K562 (cell line): ENCODE data around the gene SMIM13. TPM values are rescaled to one million over a fixed set of nuclear protein-coding genes. Genes with fewer than 3 reads are reported as not detected.

Experiments
- ATAC-seq: fragments of 200-7000 bp; cut with Tn5 transposase; 3 replicates; pipeline ENCODE4 v1.9.1; 2020; ENCODE audit warnings: moderate library complexity
- BruUV-seq: library from RNA; stranded (reverse); fragments of 400-500 nt; replicated peaks from 2 replicates; lab custom pipeline; 2021; lab: Mats Ljungman, UMichigan
- CTCF ChIA-PET: fragments of 300-600 bp; formaldehyde crosslinking; extraction: SDS; loops from one replicate; lab custom pipeline; 2021; ENCODE audit warnings: low intra/inter-chr PET ratio; lab: Yijun Ruan, JAX
- POLR2A ChIA-PET: fragments of 300-600, 350-650 bp; sonication (Branson Sonifier 250); formaldehyde crosslinking; extraction: SDS; loops from one replicate; lab custom pipeline; 2021; ENCODE audit warnings: antibody characterized with exemption, inconsistent platforms; lab: Yijun Ruan, JAX
- DNase-seq, 4 experiments: peaks; one replicate each; pipeline versions ENCODE4 v3.0.0 to v3.0.0-alpha.2; 2011 to 2018; ENCODE audit warnings: low spot score in 3 of 4, mixed read lengths in 3 of 4; ENCODE audit errors: extremely low read depth in 1 of 4
- FAIRE-seq: peaks from 2 replicates; lab custom pipeline; 2011; peaks lifted over from hg19 to GRCh38; lab: Jason Lieb, UNC
- H2AFZ ChIP-seq: 2 replicates; pipeline ENCODE4 v1.6.0; 2011; ENCODE audit warnings: low read depth, low read length, control low read depth, inconsistent platforms
- H3K27ac ChIP-seq: fragments of 200-600 bp; 3 replicates; pipeline ENCODE4 v1.8.0; 2011; ENCODE audit warnings: low read depth, mild to moderate bottlenecking, control low read depth, inconsistent platforms, low read length, moderate library complexity, mixed read lengths; ENCODE audit errors: extremely low read depth
- H3K27me3 ChIP-seq, 2 experiments: fragments of 300-600 bp in 1 of 2; 2 replicates in 1 of 2; 3 replicates in 1 of 2; pipeline versions ENCODE4 v1.6.0 to v1.8.0; 2011; ENCODE audit warnings: inconsistent platforms in 2 of 2, low read length in 2 of 2, mild to moderate bottlenecking in 1 of 2, mixed read lengths in 1 of 2, moderate library complexity in 1 of 2; ENCODE audit not compliant: control insufficient read depth in 2 of 2, insufficient read depth in 2 of 2
- H3K36me3 ChIP-seq: fragments of 300-600 bp; 3 replicates; pipeline ENCODE4 v1.8.0; 2011; ENCODE audit warnings: mild to moderate bottlenecking, low read length, inconsistent platforms; ENCODE audit not compliant: control insufficient read depth, insufficient read depth
- H3K4me1 ChIP-seq, 2 experiments: fragments of 200-600 bp in 1 of 2; replicated peaks in 1 of 2; 2 replicates in 1 of 2; 3 replicates in 1 of 2; pipeline versions ENCODE4 v1.5.1 to v1.8.0; 2011; ENCODE audit warnings: inconsistent platforms in 2 of 2, low read length in 2 of 2, mild to moderate bottlenecking in 1 of 2, mixed read lengths in 1 of 2, moderate library complexity in 1 of 2; ENCODE audit not compliant: control insufficient read depth in 2 of 2, insufficient read depth in 2 of 2
- H3K4me2 ChIP-seq: 2 replicates; pipeline ENCODE4 v1.6.1; 2011; ENCODE audit warnings: low read length, control low read depth, inconsistent platforms, mixed read lengths; ENCODE audit not compliant: insufficient read depth
- H3K4me3 ChIP-seq: fragments of 200-600 bp; sonication (generic), shearing (Covaris generic); 2 replicates; pipeline ENCODE4 v1.5.1; 2016; ENCODE audit warnings: control low read depth, inconsistent platforms
- H3K79me2 ChIP-seq: fragments of 200-600 bp; 3 replicates; pipeline ENCODE4 v1.8.0; 2011; ENCODE audit warnings: low read length, inconsistent platforms; ENCODE audit not compliant: control insufficient read depth, insufficient read depth
- H3K9ac ChIP-seq, 2 experiments: 2 replicates each; pipeline versions ENCODE4 v1.6.0 to v1.6.1; 2011; ENCODE audit warnings: low read depth in 2 of 2, low read length in 2 of 2, control low read depth in 1 of 2, inconsistent platforms in 1 of 2, mild to moderate bottlenecking in 1 of 2, mixed read lengths in 1 of 2; ENCODE audit not compliant: insufficient read depth in 1 of 2
- H3K9me1 ChIP-seq: one replicate; pipeline ENCODE4 v1.6.0; 2011; ENCODE audit warnings: inconsistent platforms, mild to moderate bottlenecking, low read length, moderate library complexity; ENCODE audit not compliant: control insufficient read depth, insufficient read depth
- H3K9me3 ChIP-seq: replicated peaks from 2 replicates; pipeline ENCODE4 v1.5.1; 2011; ENCODE audit warnings: low read depth, low read length, inconsistent platforms; ENCODE audit not compliant: control insufficient read depth, insufficient read depth
- H4K20me1 ChIP-seq: replicated peaks from 2 replicates; pipeline ENCODE4 v1.6.1; 2011; ENCODE audit warnings: low read length, inconsistent platforms, mixed read lengths; ENCODE audit not compliant: control insufficient read depth, insufficient read depth
- ATF2 ChIP-seq: sonication (generic); formaldehyde crosslinking; IDR thresholded peaks from 2 replicates; pipeline ENCODE4 v1.8.1; 2022; ENCODE audit warnings: missing genetic modification reagents
- CBX8 ChIP-seq: fragments of 200-600 bp; sonication (generic); IDR thresholded peaks from 2 replicates; pipeline ENCODE4 v1.6.1; 2012; ENCODE audit warnings: borderline replicate concordance, mixed run types, low read depth, mild to moderate bottlenecking, moderate library complexity, mixed read lengths, low read length, control low read depth, inconsistent platforms; ENCODE audit not compliant: poor library complexity, severe bottlenecking; ENCODE audit errors: extremely low read depth
- CREBBP ChIP-seq: IDR thresholded peaks from one replicate; pipeline ENCODE4 v1.6.1; 2012; ENCODE audit warnings: low read depth, mild to moderate bottlenecking, control low read depth, inconsistent platforms, low read length
- CREM ChIP-seq: IDR thresholded peaks from 2 replicates; pipeline ENCODE4 v1.6.1; 2014; ENCODE audit warnings: antibody characterized with exemption, low read depth
- ETS2 ChIP-seq: IDR thresholded peaks from 2 replicates; pipeline ENCODE4 v1.6.1; 2016; ENCODE audit warnings: borderline replicate concordance, missing genetic modification characterization, mild to moderate bottlenecking, moderate library complexity, missing compliant biosample characterization; ENCODE audit not compliant: poor library complexity, severe bottlenecking
- FOXA1 ChIP-seq: fragments of 450-650 bp; IDR thresholded peaks from 2 replicates; pipeline ENCODE4 v1.6.1; 2016; ENCODE audit warnings: mild to moderate bottlenecking, borderline replicate concordance
- HDAC6 ChIP-seq: IDR thresholded peaks from 2 replicates; pipeline ENCODE4 v1.6.1; 2012; ENCODE audit warnings: low read depth, mild to moderate bottlenecking, control low read depth, inconsistent platforms, low read length, moderate library complexity
- JUNB ChIP-seq: fragments of 450-650 bp; formaldehyde crosslinking; conservative IDR thresholded peaks from 2 replicates; pipeline ENCODE4 v1.4.0; 2020; ENCODE audit warnings: mild to moderate bottlenecking
- KLF6 ChIP-seq: fragments of 250-450 bp; sonication (Bioruptor Pico); IDR thresholded peaks from 2 replicates; pipeline ENCODE4 v1.4.0; 2020; ENCODE audit warnings: mild to moderate bottlenecking, moderate library complexity, borderline replicate concordance
- MEF2A ChIP-seq: IDR thresholded peaks from 2 replicates; pipeline ENCODE4 v1.6.1; 2011; ENCODE audit warnings: low read depth, mild to moderate bottlenecking, low read length, moderate library complexity; ENCODE audit not compliant: control insufficient read depth
- MEIS2 ChIP-seq: fragments of 450-650 bp; IDR thresholded peaks from 2 replicates; pipeline ENCODE4 v1.6.1; 2014; ENCODE audit warnings: mild to moderate bottlenecking; ENCODE audit not compliant: partially characterized antibody
- STAG1 ChIP-seq: sonication (generic); formaldehyde crosslinking; IDR thresholded peaks from 2 replicates; pipeline ENCODE4 v1.5.0; 2020; ENCODE audit warnings: missing genetic modification reagents, borderline replicate concordance
- TOE1 ChIP-seq, 2 experiments: fragments of 450-650 bp in 1 of 2; sonication (generic) in 1 of 2; formaldehyde crosslinking in 1 of 2; IDR thresholded peaks; 2 replicates each; pipeline versions ENCODE4 v1.7.1 to v1.8.0; 2016 to 2022; ENCODE audit warnings: borderline replicate concordance in 2 of 2, mild to moderate bottlenecking in 2 of 2, antibody characterized with exemption in 1 of 2, inconsistent platforms in 1 of 2, low read depth in 1 of 2, missing genetic modification reagents in 1 of 2, moderate library complexity in 1 of 2
- XRCC5 ChIP-seq: fragments of 200-400 bp; formaldehyde crosslinking; IDR thresholded peaks from 2 replicates; pipeline ENCODE4 v1.6.1; 2017; ENCODE audit warnings: low read depth, mild to moderate bottlenecking, low read length
- ZFP30 ChIP-seq: fragments of 250-450 bp; sonication (Bioruptor Pico); IDR thresholded peaks from 2 replicates; pipeline ENCODE4 v1.8.0; 2022; ENCODE audit warnings: moderate library complexity, mild to moderate bottlenecking, inconsistent platforms, borderline replicate concordance
- ZNF280B ChIP-seq: fragments of 250-450 bp; sonication (Bioruptor Pico); IDR thresholded peaks from 2 replicates; pipeline ENCODE4 v1.5.1; 2021; ENCODE audit warnings: mild to moderate bottlenecking
- in situ Hi-C: fragments of 300-500 bp; cut with MboI; formaldehyde crosslinking; loops from 4 replicates; pipeline ENCODE4 v1.15.0; 2018; ENCODE audit warnings: inconsistent platforms, mixed read lengths
- intact Hi-C: fragments of 100-400 bp; cut with micrococcal nuclease; formaldehyde crosslinking; loops from 2 replicates; pipeline ENCODE4 v1.14.2; 2022
- polyA plus RNA-seq, 8 experiments: library from polyadenylated mRNA; depleted of rRNA in 4 of 8; stranded (reverse) in 5 of 8; unstranded in 3 of 8; fragments of >200 nt; fragmentation: Nextera tagmentation in 2 of 8; fragmentation: Illumina TruSeq in 1 of 8; extraction: Ambion mirVana in 2 of 8; extraction: Trizol in 1 of 8; gene quantifications; 2 replicates each; pipeline versions ENCODE4 v1.2.1 to v1.2.3, GENCODE V29; 2011 to 2014; ENCODE audit warnings: inconsistent platforms in 1 of 8, missing spikeins in 1 of 8
- total RNA-seq, 7 experiments: library from RNA; depleted of rRNA in 6 of 7; stranded (reverse); fragments of >200 nt in 6 of 7; fragmentation: Illumina TruSeq in 2 of 7; extraction: Trizol in 2 of 7; gene quantifications; 2 replicates each; pipeline versions ENCODE4 v1.2.1 to v1.2.3, GENCODE V29; 2011 to 2021; ENCODE audit warnings: low replicate concordance in 1 of 7

The SMIM13 gene
- total and polyA plus RNA-seq, 9 of the 15 experiments (the other 6 are each of a cell fraction or from before 2014, with no cell fraction given): 5.5 to 24.8 (median 11.7) TPM

GRCh38 chr6:11155589-11155988 is 62.0 kb downstream of the SMIM13 start:
- Histone ChIP-seq H3K27me3 (peaks cover 0 to 7% of the 10 kb centered on the region in 2 experiments; a peak in 2 of 5 replicates), H3K9ac (no peak overlapping the region), H3K9me3 (no peaks in the 10 kb centered on the region), H3K9me1 (no peaks in the 10 kb centered on the region), H3K36me3 (no peaks in the 10 kb centered on the region), H3K4me3 (no peak overlapping the region), H3K4me2 (no peak overlapping the region), H3K79me2 (no peaks in the 10 kb centered on the region), H2AFZ (no peak overlapping the region), H4K20me1 (no peaks in the 10 kb centered on the region), H3K27ac (no peak overlapping the region), H3K4me1 (no peaks in the 10 kb centered on the region; a peak in 2 of 5 replicates)
- ATAC-seq (no peak), DNase-seq (no peak), FAIRE-seq (no peak)
- CTCF ChIA-PET: no interaction called here
- in situ Hi-C loops: no loop called here
- intact Hi-C loops: no loop called here
- BruUV-seq: no TSS peak
- POLR2A ChIA-PET: interaction anchor here (0.6 to 1.3 kb wide), 2 partner anchors 15 to 1789 kb away, joined by 3 to 4 read pairs; no protein-coding TSS in a partner anchor
- TF ChIP-seq ETS2 (no peak), MEIS2 (no peak), TOE1 (IDR thresholded peaks at IDR 0.05; ENCODE audit: borderline replicate concordance) (no peak), TOE1 (CRISPR knock-in tag; IDR thresholded peaks at IDR 0.05; ENCODE audit: borderline replicate concordance, low read depth) (no peak), FOXA1 (no peak), JUNB (CRISPR knock-in tag) (no peak), CBX8 (no peak), ATF2 (CRISPR knock-in tag) (no peak), CREBBP (no peak), KLF6 (CRISPR knock-in tag) (no peak), MEF2A (no peak), ZFP30 (CRISPR knock-in tag) (no peak), ZNF280B (CRISPR knock-in tag) (no peak), XRCC5 (no peak), CREM (no peak), STAG1 (no peak), HDAC6 (no peak)
